Hepatocyte (in vitro differentiated cells): ENCODE results near the gene SOX6. TPM values are rescaled to one million over a fixed set of nuclear protein-coding genes. Genes with fewer than 3 reads are reported as not detected.

Source experiments
- DNase-seq: peaks from one replicate; pipeline ENCODE4 v3.0.0-alpha.2; 2016; ENCODE audit warnings: low spot score
- H2AFZ ChIP-seq: fragments of 200-600 bp; sonication (generic); 2 replicates; pipeline ENCODE4 v1.6.0; 2016; ENCODE audit warnings: antibody characterized with exemption, mild to moderate bottlenecking
- H3K27ac ChIP-seq: fragments of 200-600 bp; sonication (generic); 2 replicates; pipeline ENCODE4 v1.5.1; 2016; ENCODE audit warnings: mild to moderate bottlenecking
- H3K27me3 ChIP-seq: fragments of 200-600 bp; sonication (generic); 2 replicates; pipeline ENCODE4 v1.6.1; 2016
- H3K36me3 ChIP-seq: fragments of 200-600 bp; sonication (generic); replicated peaks from 2 replicates; pipeline ENCODE4 v1.5.1; 2016; ENCODE audit warnings: low read depth; ENCODE audit not compliant: insufficient read depth
- H3K4me1 ChIP-seq: fragments of 200-600 bp; sonication (generic); 2 replicates; pipeline ENCODE4 v1.5.1; 2016; ENCODE audit warnings: mild to moderate bottlenecking, moderate library complexity; ENCODE audit not compliant: insufficient read depth
- H3K4me2 ChIP-seq: fragments of 200-600 bp; sonication (generic); 2 replicates; pipeline ENCODE4 v1.6.0; 2016
- H3K4me3 ChIP-seq: fragments of 200-600 bp; sonication (generic); 2 replicates; pipeline ENCODE4 v1.5.1; 2016; ENCODE audit warnings: mild to moderate bottlenecking
- H3K79me2 ChIP-seq: fragments of 200-600 bp; sonication (generic); 2 replicates; pipeline ENCODE4 v1.6.0; 2017; ENCODE audit warnings: mild to moderate bottlenecking
- H3K9me2 ChIP-seq: fragments of 200-600 bp; sonication (generic); replicated peaks from 2 replicates; pipeline ENCODE4 v1.6.0; 2017; ENCODE audit warnings: mild to moderate bottlenecking; ENCODE audit not compliant: insufficient read depth
- H3K9me3 ChIP-seq: fragments of 200-600 bp; sonication (generic); 2 replicates; pipeline ENCODE4 v1.5.1; 2016; ENCODE audit warnings: low read depth, mild to moderate bottlenecking
- H4K20me1 ChIP-seq: fragments of 200-600 bp; sonication (generic); 2 replicates; pipeline ENCODE4 v1.6.0; 2016; ENCODE audit warnings: mild to moderate bottlenecking; ENCODE audit not compliant: insufficient read depth, poor library complexity, severe bottlenecking
- EZH2 ChIP-seq: fragments of 200-600 bp; sonication (generic); IDR thresholded peaks from 2 replicates; pipeline ENCODE4 v1.6.1; 2016; ENCODE audit warnings: antibody characterized with exemption, mild to moderate bottlenecking, borderline replicate concordance
- EZH2phosphoT487 ChIP-seq: fragments of 200-600 bp; sonication (generic); IDR thresholded peaks from one replicate; pipeline ENCODE4 v1.6.1; 2018; ENCODE audit warnings: antibody characterized with exemption, mild to moderate bottlenecking, low read depth, moderate library complexity; ENCODE audit not compliant: unreplicated experiment, severe bottlenecking
- WGBS: methylation state at CpG from one replicate; pipeline ENCODE4 v1.1.6; 2016; ENCODE audit warnings: low lambda C conversion rate; ENCODE audit errors: missing lambda C conversion rate; 5-methylcytosine and 5-hydroxymethylcytosine counted together
- polyA plus RNA-seq: library from polyadenylated mRNA; unstranded; fragments of >200 nt; fragmentation: Nextera tagmentation; extraction: Ambion mirVana; gene quantifications from 2 replicates; pipeline ENCODE4 v1.2.1, GENCODE V29; 2016
- total RNA-seq: library from RNA; depleted of rRNA; stranded (reverse); fragments of >200 nt; gene quantifications from 2 replicates; pipeline ENCODE4 v1.2.3, GENCODE V29; 2014
- TF ChIP-seq, protein P1 (sequence below): fragments of 200-600 bp; sonication (generic); IDR thresholded peaks from 2 replicates; pipeline ENCODE4 v1.5.1; 2016; ENCODE audit warnings: antibody characterized with exemption, mild to moderate bottlenecking; ENCODE audit not compliant: poor library complexity

SOX6 gene
- total and polyA plus RNA-seq, 2 experiments from 2014 or later: 23.2 to 75.7 TPM

DNA sequence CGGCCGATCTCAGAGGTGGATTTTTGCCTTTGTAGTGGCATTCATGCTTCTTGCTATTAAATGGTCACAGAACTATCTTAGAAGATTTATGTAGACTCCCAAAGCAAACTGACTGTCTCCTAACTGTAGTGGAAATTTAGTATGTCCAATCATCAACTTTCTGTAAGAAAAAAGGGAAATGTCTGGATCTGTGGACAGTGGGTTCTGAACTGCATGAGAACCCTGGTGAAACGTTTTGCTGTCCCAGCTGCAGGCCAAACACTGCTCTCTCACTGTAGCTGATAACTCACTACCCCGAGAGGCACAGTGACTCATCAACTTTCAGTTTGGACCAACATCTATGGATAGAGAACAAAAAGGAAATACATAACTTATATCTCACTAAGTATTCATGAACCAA lies 387.1 kb downstream of the SOX6 start:
- H3K9me2 ChIP-seq: no peaks in the 10 kb centered on the region
- H3K4me2 ChIP-seq: peak overlapping the region; percentile 59
- peaks cover 23% of the 10 kb centered on the region for H3K4me1 ChIP-seq
- H3K79me2 ChIP-seq: no peaks in the 10 kb centered on the region
- H3K27me3 ChIP-seq: no peaks in the 10 kb centered on the region
- no peak overlapping the region for H2AFZ ChIP-seq
- TF ChIP-seq EZH2phosphoT487 (no peak), EZH2 (no peak)
- TF ChIP-seq, protein P1, sequence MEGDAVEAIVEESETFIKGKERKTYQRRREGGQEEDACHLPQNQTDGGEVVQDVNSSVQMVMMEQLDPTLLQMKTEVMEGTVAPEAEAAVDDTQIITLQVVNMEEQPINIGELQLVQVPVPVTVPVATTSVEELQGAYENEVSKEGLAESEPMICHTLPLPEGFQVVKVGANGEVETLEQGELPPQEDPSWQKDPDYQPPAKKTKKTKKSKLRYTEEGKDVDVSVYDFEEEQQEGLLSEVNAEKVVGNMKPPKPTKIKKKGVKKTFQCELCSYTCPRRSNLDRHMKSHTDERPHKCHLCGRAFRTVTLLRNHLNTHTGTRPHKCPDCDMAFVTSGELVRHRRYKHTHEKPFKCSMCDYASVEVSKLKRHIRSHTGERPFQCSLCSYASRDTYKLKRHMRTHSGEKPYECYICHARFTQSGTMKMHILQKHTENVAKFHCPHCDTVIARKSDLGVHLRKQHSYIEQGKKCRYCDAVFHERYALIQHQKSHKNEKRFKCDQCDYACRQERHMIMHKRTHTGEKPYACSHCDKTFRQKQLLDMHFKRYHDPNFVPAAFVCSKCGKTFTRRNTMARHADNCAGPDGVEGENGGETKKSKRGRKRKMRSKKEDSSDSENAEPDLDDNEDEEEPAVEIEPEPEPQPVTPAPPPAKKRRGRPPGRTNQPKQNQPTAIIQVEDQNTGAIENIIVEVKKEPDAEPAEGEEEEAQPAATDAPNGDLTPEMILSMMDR: no peak
- no peaks in the 10 kb centered on the region for H3K36me3 ChIP-seq
- no peaks in the 10 kb centered on the region for H4K20me1 ChIP-seq
- peak overlapping the region; percentile 76 for H3K27ac ChIP-seq
- DNase-seq: peak; percentile 68
- 33% methylated on average over 4 of the region's 4 CpGs for WGBS
- H3K4me3 ChIP-seq: no peak overlapping the region
- H3K9me3 ChIP-seq: no peaks in the 10 kb centered on the region

DNA sequence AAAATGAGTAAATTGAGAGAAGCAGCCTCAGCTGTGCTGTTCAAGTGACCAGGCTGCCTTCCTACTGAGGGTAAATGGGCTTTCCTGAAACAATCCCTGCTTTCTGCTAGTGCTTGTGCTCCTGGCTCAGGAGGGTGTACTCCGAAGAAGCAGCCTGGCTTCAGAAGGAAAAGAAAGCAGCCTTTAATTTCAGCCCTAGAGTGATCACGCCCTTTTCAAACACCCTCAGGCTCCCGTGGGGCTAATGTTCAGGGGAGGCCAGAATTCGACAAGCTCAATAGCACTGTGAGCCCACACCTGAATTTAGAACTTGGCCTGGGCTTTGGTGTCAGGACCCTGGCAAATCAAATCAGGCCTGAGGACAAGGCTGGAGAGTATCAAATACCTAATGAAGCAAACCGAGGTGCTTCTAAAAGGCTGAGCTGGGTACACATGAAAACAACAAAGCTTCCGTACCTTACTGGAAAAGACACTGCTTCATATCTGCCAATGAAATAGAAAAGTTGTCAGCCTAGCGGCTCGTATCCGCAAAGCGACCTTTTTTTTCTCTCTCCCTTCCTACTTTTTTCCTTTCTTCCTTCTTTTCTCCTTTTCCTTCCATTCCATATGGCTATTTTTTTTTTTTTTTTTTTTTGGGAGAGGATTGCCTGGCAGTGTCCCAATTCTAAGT lies 387.8 kb downstream of the SOX6 start:
- TF ChIP-seq EZH2 (no peak), EZH2phosphoT487 (no peak)
- TF ChIP-seq, protein P1: no peak
- Histone ChIP-seq H3K4me3 (no peak overlapping the region), H2AFZ (no peak overlapping the region), H3K36me3 (no peaks in the 10 kb centered on the region), H3K4me1 (peaks cover 23% of the 10 kb centered on the region), H3K4me2 (peak overlapping the region; percentile 59), H4K20me1 (no peaks in the 10 kb centered on the region), H3K27me3 (no peaks in the 10 kb centered on the region), H3K79me2 (no peaks in the 10 kb centered on the region), H3K27ac (peak overlapping the region; percentile 76), H3K9me2 (no peaks in the 10 kb centered on the region), H3K9me3 (no peaks in the 10 kb centered on the region)
- no peak for DNase-seq
- WGBS: 67% methylated on average over 10 of the region's 10 CpGs

DNA sequence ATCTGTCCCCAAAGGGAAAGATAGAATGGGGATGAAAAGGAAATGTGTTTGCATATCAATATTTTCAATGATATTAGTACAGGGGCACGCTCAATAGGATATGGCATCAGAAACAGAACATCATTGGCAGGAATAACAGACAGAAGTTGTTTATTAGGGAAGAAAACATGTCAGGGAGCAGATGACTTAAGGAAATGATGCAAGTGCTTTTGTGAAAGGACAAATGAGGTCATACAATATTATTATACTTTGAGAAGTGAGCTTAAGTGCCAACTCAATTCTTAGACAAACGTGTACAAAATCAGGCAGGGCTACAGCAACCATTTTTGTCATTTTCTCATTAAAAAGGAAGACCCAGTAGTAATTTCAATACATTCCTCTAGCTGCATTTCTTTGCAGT lies 388.4 kb downstream of the SOX6 start:
- Histone ChIP-seq H3K27ac (peak overlapping the region; percentile 76), H3K4me3 (no peak overlapping the region), H3K4me2 (no peak overlapping the region), H3K79me2 (no peaks in the 10 kb centered on the region), H3K27me3 (no peaks in the 10 kb centered on the region), H3K9me2 (no peaks in the 10 kb centered on the region), H3K4me1 (peaks cover 23% of the 10 kb centered on the region), H2AFZ (no peak overlapping the region), H4K20me1 (no peaks in the 10 kb centered on the region), H3K9me3 (no peaks in the 10 kb centered on the region), H3K36me3 (no peaks in the 10 kb centered on the region)
- DNase-seq: no peak
- TF ChIP-seq EZH2: no peak
- TF ChIP-seq, protein P1: no peak
- TF ChIP-seq EZH2phosphoT487: no peak
- 72% methylated on average over 2 of the region's 2 CpGs for WGBS
